GM23338 (cell line): ENCODE results near the gene ZBTB42. TPM values are rescaled to one million over a fixed set of nuclear protein-coding genes. Genes with fewer than 3 reads are reported as not detected.

Experiments
- ATAC-seq: fragments of 200-7000 bp; cut with Tn5 transposase; 3 replicates; pipeline ENCODE4 v1.9.1; 2020
- DNase-seq: peaks from one replicate; pipeline ENCODE4 v3.0.0-alpha.2; 2015; ENCODE audit warnings: low spot score
- H2AFZ ChIP-seq: fragments of 200-600 bp; sonication (generic); 2 replicates; pipeline ENCODE4 v1.8.0; 2016; ENCODE audit warnings: antibody characterized with exemption, mild to moderate bottlenecking, moderate library complexity
- H3F3A ChIP-seq: fragments of 200-600 bp; sonication (generic); replicated peaks from 2 replicates; pipeline ENCODE4 v1.8.0; 2017; ENCODE audit warnings: antibody characterized with exemption, mixed run types, low read depth
- H3K27ac ChIP-seq: fragments of 200-600 bp; sonication (generic); 2 replicates; pipeline ENCODE4 v1.6.1; 2016; ENCODE audit warnings: low read depth
- H3K27me3 ChIP-seq: fragments of 200-600 bp; sonication (generic); 2 replicates; pipeline ENCODE4 v1.8.0; 2016; ENCODE audit warnings: mild to moderate bottlenecking, mixed run types, moderate library complexity; ENCODE audit not compliant: insufficient read depth
- H3K36me3 ChIP-seq: fragments of 200-600 bp; sonication (generic); 2 replicates; pipeline ENCODE4 v1.8.0; 2016; ENCODE audit warnings: mild to moderate bottlenecking; ENCODE audit not compliant: insufficient read depth
- H3K4me1 ChIP-seq: fragments of 200-600 bp; sonication (generic); 2 replicates; pipeline ENCODE4 v1.8.0; 2016; ENCODE audit warnings: mild to moderate bottlenecking, moderate library complexity; ENCODE audit not compliant: insufficient read depth
- H3K4me2 ChIP-seq: fragments of 200-600 bp; sonication (generic); 2 replicates; pipeline ENCODE4 v1.7.1; 2017; ENCODE audit warnings: mixed run types
- H3K4me3 ChIP-seq: fragments of 200-600 bp; sonication (generic); 2 replicates; pipeline ENCODE4 v1.6.1; 2016; ENCODE audit warnings: mixed run types
- H3K79me2 ChIP-seq: fragments of 200-600 bp; sonication (generic); replicated peaks from 2 replicates; pipeline ENCODE4 v1.8.0; 2017; ENCODE audit warnings: mild to moderate bottlenecking; ENCODE audit not compliant: insufficient read depth
- H3K9me2 ChIP-seq: fragments of 200-600 bp; sonication (generic); 2 replicates; pipeline ENCODE4 v1.8.0; 2017; ENCODE audit not compliant: insufficient read depth
- H4K20me1 ChIP-seq: fragments of 200-600 bp; sonication (generic); replicated peaks from 2 replicates; pipeline ENCODE4 v1.8.0; 2017; ENCODE audit warnings: mild to moderate bottlenecking; ENCODE audit not compliant: insufficient read depth
- H3K27ac Mint-ChIP-seq: 2 replicates; pipeline ENCODE4 v1.8.0; 2020; ENCODE audit warnings: inconsistent platforms, mild to moderate bottlenecking, moderate library complexity, mixed read lengths
- H3K27me3 Mint-ChIP-seq: 3 replicates; pipeline ENCODE4 v1.8.0; 2022; ENCODE audit warnings: low read depth, mild to moderate bottlenecking, moderate library complexity, mixed read lengths, inconsistent platforms; ENCODE audit not compliant: insufficient read depth, poor library complexity
- H3K36me3 Mint-ChIP-seq: 3 replicates; pipeline ENCODE4 v1.8.0; 2021; ENCODE audit warnings: low read depth, mild to moderate bottlenecking, inconsistent platforms, moderate library complexity, mixed read lengths
- H3K4me1 Mint-ChIP-seq: 3 replicates; pipeline ENCODE4 v1.8.0; 2020; ENCODE audit warnings: mild to moderate bottlenecking, inconsistent platforms, mixed read lengths
- H3K4me3 Mint-ChIP-seq: 3 replicates; pipeline ENCODE4 v1.8.0; 2021; ENCODE audit warnings: moderate library complexity, mild to moderate bottlenecking, inconsistent platforms, mixed read lengths
- H3K9me3 Mint-ChIP-seq: 3 replicates; pipeline ENCODE4 v1.8.0; 2020; ENCODE audit warnings: moderate library complexity, mild to moderate bottlenecking, inconsistent platforms, mixed read lengths
- CREB1 ChIP-seq: fragments of 250-450 bp; sonication (Bioruptor Pico); IDR thresholded peaks from 2 replicates; pipeline ENCODE4 v1.5.0; 2020; ENCODE audit warnings: low read depth, mild to moderate bottlenecking, moderate library complexity
- CTCF ChIP-seq, 2 experiments: fragments of 200-600 bp in 1 of 2; sonication (generic) in 1 of 2; conservative IDR thresholded peaks; 2 replicates each; pipeline versions ENCODE4 v1.5.1 to v1.6.1; 2016 to 2017; ENCODE audit warnings: antibody characterized with exemption in 2 of 2, low read depth in 2 of 2, mild to moderate bottlenecking in 2 of 2, moderate library complexity in 1 of 2
- ETS1 ChIP-seq: IDR thresholded peaks from 2 replicates; pipeline ENCODE4 v1.6.1; 2016; ENCODE audit warnings: antibody characterized with exemption
- EZH2 ChIP-seq: fragments of 200-600 bp; sonication (generic); IDR thresholded peaks from one replicate; pipeline ENCODE4 v1.8.0; 2017; ENCODE audit warnings: antibody characterized with exemption, mild to moderate bottlenecking, low read depth; ENCODE audit not compliant: unreplicated experiment
- EZH2phosphoT487 ChIP-seq: fragments of 200-600 bp; sonication (generic); IDR thresholded peaks from one replicate; pipeline ENCODE4 v1.8.1; 2018; ENCODE audit warnings: antibody characterized with exemption; ENCODE audit not compliant: unreplicated experiment
- JUNB ChIP-seq: IDR thresholded peaks from one replicate; pipeline ENCODE4 v1.6.1; 2016; ENCODE audit warnings: antibody characterized with exemption; ENCODE audit not compliant: unreplicated experiment
- NANOG ChIP-seq: IDR thresholded peaks from 2 replicates; pipeline ENCODE4 v1.6.1; 2016; ENCODE audit warnings: antibody characterized with exemption, borderline replicate concordance
- POLR2AphosphoS5 ChIP-seq: IDR thresholded peaks from 2 replicates; pipeline ENCODE4 v1.6.1; 2016; ENCODE audit warnings: antibody characterized with exemption, low read depth
- REST ChIP-seq: IDR thresholded peaks from one replicate; pipeline ENCODE4 v1.6.1; 2018; ENCODE audit warnings: antibody characterized with exemption; ENCODE audit not compliant: unreplicated experiment
- STAT1 ChIP-seq: IDR thresholded peaks from one replicate; pipeline ENCODE4 v1.6.1; 2016; ENCODE audit warnings: antibody characterized with exemption; ENCODE audit not compliant: unreplicated experiment
- ZNF114 ChIP-seq: fragments of 250-450 bp; sonication (Bioruptor Pico); IDR thresholded peaks from 2 replicates; pipeline ENCODE4 v1.5.0; 2020; ENCODE audit warnings: mild to moderate bottlenecking, moderate library complexity
- ZNF331 ChIP-seq: fragments of 250-450 bp; sonication (Bioruptor Pico); IDR thresholded peaks from 2 replicates; pipeline ENCODE4 v1.5.0; 2020; ENCODE audit warnings: low read depth, mild to moderate bottlenecking, moderate library complexity
- ZNF462 ChIP-seq: fragments of 250-450 bp; sonication (Bioruptor Pico); IDR thresholded peaks from 2 replicates; pipeline ENCODE4 v1.5.0; 2020; ENCODE audit warnings: mild to moderate bottlenecking, moderate library complexity
- polyA plus RNA-seq: library from polyadenylated mRNA; unstranded; fragments of >200 nt; fragmentation: Nextera tagmentation; extraction: Ambion mirVana; gene quantifications from 2 replicates; pipeline ENCODE4 v1.2.1, GENCODE V29; 2016
- total RNA-seq: library from RNA; depleted of rRNA; stranded (reverse); fragments of >200 nt; shearing (Covaris generic); gene quantifications from 2 replicates; pipeline ENCODE4 v1.2.3, GENCODE V29; 2014

ZBTB42 gene
- total and polyA plus RNA-seq, 2 experiments from 2014 or later = 0.70 to 4.4 TPM

- Mint-ChIP-seq H3K36me3 (peaks cover 43% of the 10 kb centered on the region), H3K4me1 (peaks cover 17% of the 10 kb centered on the region), H3K9me3 (peaks cover 27% of the 10 kb centered on the region), H3K27ac (no peak overlapping the region), H3K27me3 (peaks cover 28% of the 10 kb centered on the region), H3K4me3 (peak overlapping the region; percentile 86; the same call in 2 of the 3 replicates)
- Histone ChIP-seq H3K4me2 (peak overlapping the region; percentile 64), H3K4me3 (peak overlapping the region; percentile 93), H3K36me3 (peaks cover 5% of the 10 kb centered on the region; the same call in 1 of the 2 replicates), H3K27ac (peak overlapping the region; percentile 56; the same call in 1 of the 2 replicates), H3K9me2 (no peaks in the 10 kb centered on the region), H4K20me1 (peaks cover 11% of the 10 kb centered on the region), H2AFZ (peak overlapping the region; percentile 91; the same call in 1 of the 2 replicates), H3F3A (no peaks in the 10 kb centered on the region), H3K79me2 (peaks cover 27% of the 10 kb centered on the region), H3K27me3 (no peaks in the 10 kb centered on the region), H3K4me1 (peaks cover 6% of the 10 kb centered on the region; the same call in 1 of the 2 replicates)
- ATAC-seq = no peak
- no peak for TF ChIP-seq CTCF (conservative IDR thresholded peaks at IDR 0.05; ENCODE audit: low read depth in 2 of 2)
- no peak for TF ChIP-seq ZNF331 (CRISPR knock-in tag)
- no peak for TF ChIP-seq NANOG
- no peak for TF ChIP-seq EZH2
- no peak for TF ChIP-seq POLR2AphosphoS5
- TF ChIP-seq CREB1 (CRISPR knock-in tag) = no peak
- TF ChIP-seq ZNF114 (CRISPR knock-in tag) = no peak
- no peak for TF ChIP-seq JUNB
- TF ChIP-seq ETS1 = no peak
- no peak for TF ChIP-seq REST
- no peak for TF ChIP-seq STAT1
- no peak for TF ChIP-seq EZH2phosphoT487
- TF ChIP-seq ZNF462 (CRISPR knock-in tag) = no peak
- no peak for DNase-seq
Observed at GRCh38 chr14:104751539-104752422, 49.1 kb upstream of the ZBTB42 start.
